NB4 (cell line): ENCODE data around the gene KRTAP12-2.

Source experiments
- MYC ChIP-seq: IDR thresholded peaks from 2 replicates; pipeline ENCODE4 v1.6.1; 2011; ENCODE audit warnings: low read depth, low read length
- TF ChIP-seq, protein P1 (sequence below): IDR thresholded peaks from one replicate; pipeline ENCODE4 v1.5.1; 2012; ENCODE audit warnings: low read depth, low read length

DNA sequence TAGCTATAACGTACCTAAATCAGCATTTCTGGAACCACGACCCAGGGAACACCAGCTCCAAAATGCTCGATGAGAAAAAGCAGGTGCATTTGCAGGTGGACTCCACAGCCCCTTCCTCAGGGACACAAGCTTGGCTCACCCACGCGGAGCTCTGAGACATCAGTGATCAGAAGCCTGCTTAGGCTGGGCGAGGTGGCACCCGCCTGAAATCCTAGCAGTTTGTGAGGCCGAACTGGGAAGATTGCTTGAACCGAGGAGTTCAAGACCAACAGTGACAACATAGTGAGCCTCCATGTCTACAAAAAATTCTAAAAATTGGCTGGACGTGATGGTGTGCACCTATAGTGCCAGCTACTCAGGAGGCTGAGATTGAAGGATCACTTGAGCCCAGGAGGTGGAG lies 47.1 kb upstream of the KRTAP12-2 start:
- TF ChIP-seq MYC = no peak
- TF ChIP-seq, protein P1, sequence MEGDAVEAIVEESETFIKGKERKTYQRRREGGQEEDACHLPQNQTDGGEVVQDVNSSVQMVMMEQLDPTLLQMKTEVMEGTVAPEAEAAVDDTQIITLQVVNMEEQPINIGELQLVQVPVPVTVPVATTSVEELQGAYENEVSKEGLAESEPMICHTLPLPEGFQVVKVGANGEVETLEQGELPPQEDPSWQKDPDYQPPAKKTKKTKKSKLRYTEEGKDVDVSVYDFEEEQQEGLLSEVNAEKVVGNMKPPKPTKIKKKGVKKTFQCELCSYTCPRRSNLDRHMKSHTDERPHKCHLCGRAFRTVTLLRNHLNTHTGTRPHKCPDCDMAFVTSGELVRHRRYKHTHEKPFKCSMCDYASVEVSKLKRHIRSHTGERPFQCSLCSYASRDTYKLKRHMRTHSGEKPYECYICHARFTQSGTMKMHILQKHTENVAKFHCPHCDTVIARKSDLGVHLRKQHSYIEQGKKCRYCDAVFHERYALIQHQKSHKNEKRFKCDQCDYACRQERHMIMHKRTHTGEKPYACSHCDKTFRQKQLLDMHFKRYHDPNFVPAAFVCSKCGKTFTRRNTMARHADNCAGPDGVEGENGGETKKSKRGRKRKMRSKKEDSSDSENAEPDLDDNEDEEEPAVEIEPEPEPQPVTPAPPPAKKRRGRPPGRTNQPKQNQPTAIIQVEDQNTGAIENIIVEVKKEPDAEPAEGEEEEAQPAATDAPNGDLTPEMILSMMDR = no peak
